Left ventricle myocardium inferior (tissue), 1 donor: ENCODE measurements around the gene HBE1. TPM values are rescaled to one million over a fixed set of nuclear protein-coding genes. Genes with fewer than 3 reads are reported as not detected.
"Not testable (repeated sequence)": the region's sequence is repeated elsewhere in the genome, so short reads cannot be mapped to it uniquely, and the experiment has no call there.

Experiments used
- DNase-seq: peaks from one replicate; pipeline ENCODE4 v3.0.0-alpha.2; 2020
- H3K27ac ChIP-seq: fragments of 200-600 bp; replicated peaks from 2 replicates; pipeline ENCODE4 v1.8.0; 2021
- H3K27me3 ChIP-seq: fragments of 200-600 bp; 2 replicates; pipeline ENCODE4 v1.8.0; 2021; ENCODE audit warnings: low read depth
- H3K36me3 ChIP-seq: fragments of 200-600 bp; 2 replicates; pipeline ENCODE4 v1.8.0; 2021
- H3K4me1 ChIP-seq: fragments of 200-600 bp; 2 replicates; pipeline ENCODE4 v1.8.0; 2021
- H3K4me3 ChIP-seq: fragments of 200-600 bp; 2 replicates; pipeline ENCODE4 v1.8.0; 2021; ENCODE audit warnings: mild to moderate bottlenecking, moderate library complexity
- H3K9me3 ChIP-seq: fragments of 200-600 bp; replicated peaks from 2 replicates; pipeline ENCODE4 v1.8.0; 2021
- intact Hi-C: fragments of 100-400 bp; cut with micrococcal nuclease; formaldehyde crosslinking; loops from one replicate; pipeline ENCODE4 v1.11.0; 2022
- total RNA-seq: library from RNA; stranded (reverse); fragmentation: NEBNext Ultra II Directional; extraction: Animal tissue kit (Norgen Biotek cat#: 25700); gene quantifications from one replicate; pipeline ENCODE4 v1.2.1, GENCODE V29; 2021
- TF ChIP-seq, protein P1 (sequence below): fragments of 200-600 bp; IDR thresholded peaks from 2 replicates; pipeline ENCODE4 v1.8.0; 2021; ENCODE audit warnings: antibody characterized with exemption, mild to moderate bottlenecking, borderline replicate concordance
- donor health status: DM: no; HTN: yes; CAD: no; lungs with severe emphysema.

The HBE1 gene
- total RNA-seq, 1 donor from 2014 or later, result not detected

DNA sequence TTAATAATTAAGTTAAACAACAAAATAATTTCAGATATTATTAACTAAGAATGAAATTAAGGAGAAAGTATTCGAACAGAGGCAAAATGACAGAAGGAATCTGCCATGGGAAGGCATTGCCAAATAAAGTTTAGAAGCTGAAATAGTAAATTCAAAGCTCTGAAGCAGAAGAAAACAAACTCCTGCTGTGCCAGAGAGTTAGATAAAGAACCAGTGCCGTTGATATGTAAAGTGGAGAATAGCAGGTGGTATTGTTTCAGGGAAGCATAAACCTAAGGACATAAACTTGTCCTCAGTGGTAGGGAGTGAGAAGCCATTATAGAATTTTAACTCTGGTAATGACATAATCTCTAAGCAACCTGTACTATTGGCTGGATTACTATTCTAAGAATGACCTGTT, 12.4 kb downstream of the HBE1 start:
- H3K36me3 ChIP-seq, result no peaks in the 10 kb centered on the region
- peaks cover 8% of the 10 kb centered on the region for H3K9me3 ChIP-seq
- no peak for DNase-seq
- no peaks in the 10 kb centered on the region for H3K27me3 ChIP-seq
- no peaks in the 10 kb centered on the region for H3K4me1 ChIP-seq
- no peak overlapping the region for H3K27ac ChIP-seq
- H3K4me3 ChIP-seq, result no peak overlapping the region
- intact Hi-C loops, result no loop called here
- TF ChIP-seq, protein P1, sequence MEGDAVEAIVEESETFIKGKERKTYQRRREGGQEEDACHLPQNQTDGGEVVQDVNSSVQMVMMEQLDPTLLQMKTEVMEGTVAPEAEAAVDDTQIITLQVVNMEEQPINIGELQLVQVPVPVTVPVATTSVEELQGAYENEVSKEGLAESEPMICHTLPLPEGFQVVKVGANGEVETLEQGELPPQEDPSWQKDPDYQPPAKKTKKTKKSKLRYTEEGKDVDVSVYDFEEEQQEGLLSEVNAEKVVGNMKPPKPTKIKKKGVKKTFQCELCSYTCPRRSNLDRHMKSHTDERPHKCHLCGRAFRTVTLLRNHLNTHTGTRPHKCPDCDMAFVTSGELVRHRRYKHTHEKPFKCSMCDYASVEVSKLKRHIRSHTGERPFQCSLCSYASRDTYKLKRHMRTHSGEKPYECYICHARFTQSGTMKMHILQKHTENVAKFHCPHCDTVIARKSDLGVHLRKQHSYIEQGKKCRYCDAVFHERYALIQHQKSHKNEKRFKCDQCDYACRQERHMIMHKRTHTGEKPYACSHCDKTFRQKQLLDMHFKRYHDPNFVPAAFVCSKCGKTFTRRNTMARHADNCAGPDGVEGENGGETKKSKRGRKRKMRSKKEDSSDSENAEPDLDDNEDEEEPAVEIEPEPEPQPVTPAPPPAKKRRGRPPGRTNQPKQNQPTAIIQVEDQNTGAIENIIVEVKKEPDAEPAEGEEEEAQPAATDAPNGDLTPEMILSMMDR, result no peak

DNA sequence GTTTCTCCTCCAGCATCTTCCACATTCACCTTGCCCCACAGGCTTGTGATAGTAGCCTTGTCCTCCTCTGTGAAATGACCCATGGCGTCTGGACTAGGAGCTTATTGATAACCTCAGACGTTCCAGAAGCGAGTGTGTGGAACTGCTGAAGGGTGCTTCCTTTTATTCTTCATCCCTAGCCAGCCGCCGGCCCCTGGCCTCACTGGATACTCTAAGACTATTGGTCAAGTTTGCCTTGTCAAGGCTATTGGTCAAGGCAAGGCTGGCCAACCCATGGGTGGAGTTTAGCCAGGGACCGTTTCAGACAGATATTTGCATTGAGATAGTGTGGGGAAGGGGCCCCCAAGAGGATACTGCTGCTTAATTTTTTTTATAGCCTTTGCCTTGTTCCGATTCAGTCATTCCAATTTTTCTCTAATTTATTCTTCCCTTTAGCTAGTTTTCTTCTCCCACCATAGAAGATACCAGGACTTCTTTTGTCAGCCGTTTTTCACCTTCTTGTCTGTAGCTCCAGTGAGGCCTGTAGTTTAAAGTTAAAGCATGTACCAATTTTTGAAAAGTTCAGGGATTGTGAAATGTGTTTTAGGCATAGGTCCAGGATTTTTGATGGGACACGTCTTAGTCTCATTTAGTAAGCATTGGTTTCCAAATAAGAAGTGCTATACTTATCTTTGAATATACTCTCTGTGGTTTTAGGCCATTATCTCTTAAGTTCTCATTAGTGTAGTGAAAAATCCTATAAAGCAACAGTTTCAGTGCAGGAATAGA, 14.9 kb downstream of the HBE1 start, which contains the start of gene HBG2:
Gene HBG2 (minus strand): TSS at position 136 of the 768 bp plus-strand sequence. CDS start 53 bp downstream, at position 83.
- H3K27me3 ChIP-seq, DNase-seq, H3K4me3 ChIP-seq, H3K9me3 ChIP-seq, H3K36me3 ChIP-seq, H3K4me1 ChIP-seq, intact Hi-C loops, H3K27ac ChIP-seq: not testable (repeated sequence)

DNA sequence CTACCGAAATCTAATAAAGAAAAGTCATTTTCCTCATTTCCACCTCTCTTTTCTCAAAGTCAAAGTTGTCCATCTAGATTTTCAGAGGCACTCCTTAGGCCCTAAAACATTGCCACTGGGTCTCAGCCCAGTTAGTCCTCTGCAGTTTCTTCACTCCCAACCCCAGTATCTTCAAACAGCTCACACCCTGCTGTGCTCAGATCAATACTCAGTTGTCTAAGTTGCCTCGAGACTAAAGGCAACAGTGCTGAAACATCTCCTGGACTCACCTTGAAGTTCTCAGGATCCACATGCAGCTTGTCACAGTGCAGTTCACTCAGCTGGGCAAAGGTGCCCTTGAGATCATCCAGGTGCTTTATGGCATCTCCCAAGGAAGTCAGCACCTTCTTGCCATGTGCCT, 15.7 kb downstream of the HBE1 start:
- H3K36me3 ChIP-seq, H3K4me3 ChIP-seq, intact Hi-C loops, H3K9me3 ChIP-seq, H3K27me3 ChIP-seq, H3K27ac ChIP-seq, H3K4me1 ChIP-seq, DNase-seq: not testable (repeated sequence)

DNA sequence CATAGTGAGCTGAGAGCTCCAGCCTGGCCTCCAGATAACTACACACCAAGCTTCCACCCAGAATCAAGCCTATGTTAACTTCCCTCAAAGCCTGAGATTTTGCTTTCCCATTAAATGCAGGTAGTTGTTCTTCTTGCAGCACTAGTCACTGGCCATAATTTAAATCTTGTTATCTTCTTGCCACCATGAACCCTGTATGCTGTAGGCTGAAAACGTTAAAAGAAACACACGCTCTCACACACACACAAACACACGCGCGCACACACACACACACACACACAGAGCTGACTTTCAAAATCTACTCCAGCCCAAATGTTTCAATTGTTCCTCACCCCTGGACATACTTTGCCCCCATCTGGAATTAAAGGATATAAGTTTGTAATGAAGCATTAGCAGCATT, 16.3 kb downstream of the HBE1 start:
- DNase-seq, intact Hi-C loops: not testable (repeated sequence)

DNA sequence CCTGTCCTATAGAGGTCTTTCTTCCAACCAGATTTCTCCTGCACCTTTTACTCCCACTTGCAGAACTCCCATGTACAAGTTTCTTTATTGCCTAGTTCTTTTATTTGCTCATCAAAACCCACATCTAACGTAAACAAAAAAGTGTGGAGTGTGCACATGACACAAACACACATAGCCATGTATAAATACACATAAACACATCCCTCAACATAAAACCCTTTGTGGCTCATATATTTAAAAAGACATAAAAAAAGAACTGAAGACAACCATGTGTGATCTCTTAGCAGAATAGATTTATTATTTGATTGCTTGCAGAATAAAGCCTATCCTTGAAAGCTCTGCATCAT, 16.9 kb downstream of the HBE1 start:
- no peaks in the 10 kb centered on the region for H3K4me1 ChIP-seq
- H3K36me3 ChIP-seq, result no peaks in the 10 kb centered on the region
- H3K27ac ChIP-seq, result no peak overlapping the region
- intact Hi-C loops, result no loop called here
- TF ChIP-seq, protein P1, result no peak
- no peak overlapping the region for H3K4me3 ChIP-seq
- no peak for DNase-seq
- no peaks in the 10 kb centered on the region for H3K27me3 ChIP-seq
- H3K9me3 ChIP-seq, result no peaks in the 10 kb centered on the region

More for the DNA sequence above, 16.3 kb downstream of the HBE1 start:
- H3K27ac ChIP-seq, H3K4me3 ChIP-seq, H3K27me3 ChIP-seq, H3K36me3 ChIP-seq, H3K4me1 ChIP-seq, H3K9me3 ChIP-seq: not testable (repeated sequence)

DNA sequence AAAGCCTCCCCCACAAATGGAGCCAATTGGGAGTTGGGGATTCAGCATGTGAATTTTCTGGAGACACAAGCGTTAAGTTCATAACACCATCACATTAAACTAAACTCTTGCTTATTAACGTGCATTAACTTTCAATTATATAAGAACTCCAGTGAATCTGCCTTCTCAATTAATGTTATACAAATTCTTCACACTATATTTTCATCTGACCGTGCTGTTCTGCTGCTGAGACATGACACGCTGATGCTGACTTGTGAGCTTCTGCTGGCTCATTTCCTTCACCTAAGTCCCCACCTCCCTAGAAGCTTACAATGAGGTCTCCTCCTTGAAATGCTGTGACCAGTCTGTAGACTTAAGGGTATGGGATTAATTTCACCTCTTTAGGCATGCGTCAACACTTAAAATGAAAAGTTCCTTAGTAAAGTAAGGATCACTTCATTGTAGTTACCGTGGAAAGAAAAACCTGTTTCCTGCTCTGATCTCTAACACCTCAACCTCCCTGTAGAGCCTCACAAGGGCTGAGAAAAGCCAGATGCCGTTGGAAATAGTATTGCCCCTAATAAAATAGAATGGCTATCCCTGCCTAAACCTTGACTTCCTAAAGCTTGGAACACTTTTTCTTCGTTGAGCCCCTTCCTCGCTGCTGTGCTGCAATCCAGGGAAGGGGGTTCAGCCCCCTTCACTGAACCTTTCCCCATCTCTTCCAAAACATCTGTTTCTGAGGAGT, 17.4 kb downstream of the HBE1 start:
- Histone ChIP-seq H3K36me3 (no peaks in the 10 kb centered on the region), H3K27me3 (no peaks in the 10 kb centered on the region), H3K4me3 (no peak overlapping the region), H3K27ac (no peak overlapping the region), H3K9me3 (no peaks in the 10 kb centered on the region), H3K4me1 (no peaks in the 10 kb centered on the region)
- intact Hi-C loops, result no loop called here
- TF ChIP-seq, protein P1, result no peak
- no peak for DNase-seq

DNA sequence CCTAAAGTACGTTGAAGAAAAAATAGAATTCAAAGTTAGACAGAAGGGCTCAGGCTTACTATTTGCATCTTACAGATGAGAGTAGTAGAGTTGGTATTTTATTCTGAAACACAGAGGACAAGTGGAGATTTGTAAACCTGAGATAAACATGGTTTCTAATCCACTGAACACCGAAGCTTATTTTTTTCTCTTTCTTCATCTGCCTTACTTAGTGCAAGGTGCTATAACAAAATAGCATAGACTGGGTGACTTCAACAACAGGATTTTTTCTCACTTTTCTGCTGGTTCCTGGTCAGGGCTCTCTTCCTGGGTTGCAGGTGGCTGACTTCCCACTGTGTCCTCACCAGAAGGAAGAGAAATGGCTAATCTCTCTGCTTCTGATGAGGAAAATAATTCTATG, 18.0 kb downstream of the HBE1 start:
- H3K9me3 ChIP-seq, result no peaks in the 10 kb centered on the region
- H3K27me3 ChIP-seq, result no peaks in the 10 kb centered on the region
- intact Hi-C loops, result no loop called here
- H3K27ac ChIP-seq, result no peak overlapping the region
- no peaks in the 10 kb centered on the region for H3K36me3 ChIP-seq
- no peak overlapping the region for H3K4me3 ChIP-seq
- TF ChIP-seq, protein P1, result no peak
- DNase-seq, result no peak
- no peaks in the 10 kb centered on the region for H3K4me1 ChIP-seq
